HEK293T (cell line): ENCODE data around the gene HIPK1.

Source experiments
- CTBP1 ChIP-seq: fragments of 450-650 bp; IDR thresholded peaks from 2 replicates; pipeline ENCODE4 v1.6.1; 2016; ENCODE audit warnings: borderline replicate concordance
- ELF4 ChIP-seq: fragments of 450-650 bp; IDR thresholded peaks from 2 replicates; pipeline ENCODE4 v1.6.1; 2017; ENCODE audit warnings: antibody characterized with exemption
- FOXA1 ChIP-seq: fragments of 450-650 bp; IDR thresholded peaks from 2 replicates; pipeline ENCODE4 v1.6.1; 2016; ENCODE audit warnings: mild to moderate bottlenecking
- FOXK2 ChIP-seq: fragments of 450-650 bp; IDR thresholded peaks from 2 replicates; pipeline ENCODE4 v1.6.1; 2016; ENCODE audit warnings: mild to moderate bottlenecking
- TARDBP ChIP-seq: fragments of 450-650 bp; IDR thresholded peaks from 2 replicates; pipeline ENCODE4 v1.6.1; 2016

GRCh38 chr1:113931451-113931851 lies 2.3 kb downstream of the HIPK1 start:
- no peak for TF ChIP-seq ELF4
- TF ChIP-seq CTBP1 = no peak
- TF ChIP-seq TARDBP = no peak
- TF ChIP-seq FOXK2 = no peak
- TF ChIP-seq FOXA1 = no peak
